ENCODE measurements around the gene RREB1.

Gene RREB1

DNA sequence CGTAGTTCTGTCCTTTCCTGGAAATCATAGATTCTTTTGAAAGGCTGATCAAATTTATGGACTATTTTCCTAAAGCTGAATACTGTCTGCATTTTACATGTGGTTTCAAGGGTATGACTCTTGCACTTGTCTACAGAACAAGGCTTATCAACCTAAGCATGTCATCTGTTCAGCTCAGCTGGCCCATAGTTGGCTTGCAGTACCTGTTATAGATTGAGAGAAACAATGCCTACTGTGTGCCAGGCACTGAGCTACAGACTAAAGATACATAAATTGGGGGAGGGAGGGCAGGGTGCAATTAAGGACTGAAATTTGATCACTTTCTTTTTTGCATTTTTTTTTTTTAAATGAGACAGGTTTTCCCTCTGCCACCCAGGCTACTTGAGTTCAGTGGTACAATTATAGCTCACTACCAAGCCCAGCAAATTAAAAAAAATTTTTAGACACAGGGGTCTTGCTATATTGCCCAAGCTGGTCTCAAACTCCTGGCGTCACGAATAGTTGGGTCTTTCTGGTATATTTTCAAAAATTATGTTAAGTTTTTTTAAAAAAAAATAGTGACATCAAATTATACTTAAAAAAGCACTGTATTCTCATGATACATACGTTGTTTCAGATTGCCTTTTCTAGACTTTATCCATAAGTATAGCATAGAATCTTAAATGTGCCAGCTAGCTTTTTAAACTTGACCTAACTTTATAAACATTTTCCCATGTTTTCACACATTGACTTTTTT, 52.2 kb downstream of the RREB1 start:
- in situ Hi-C loops (cut with MboI; ENCODE audit: low sequenced_read_pairs) = no loop called here

DNA sequence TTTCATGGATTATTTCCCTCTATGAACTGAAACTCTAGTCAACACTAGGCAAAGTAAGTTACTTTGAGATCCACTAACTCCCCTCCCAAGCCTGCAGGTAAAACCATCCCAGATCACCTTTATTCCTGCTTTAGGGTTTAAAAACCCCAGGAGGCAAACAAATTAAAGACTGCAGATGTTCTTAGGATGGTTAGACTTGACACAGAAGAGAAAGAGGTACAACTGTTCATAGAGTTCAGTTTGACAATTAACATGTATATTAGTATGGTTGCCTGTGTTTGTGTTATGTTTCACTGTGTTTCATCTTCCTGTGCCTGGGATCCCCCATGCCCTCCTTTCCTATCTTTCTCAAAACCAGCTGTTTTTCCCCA, 53.5 kb downstream of the RREB1 start:
- in situ Hi-C loops (cut with MboI; ENCODE audit: low sequenced_read_pairs) = no loop called here

GRCh38 chr6:7161845-7162244, 54.1 kb downstream of the RREB1 start:
- in situ Hi-C loops (cut with MboI; ENCODE audit: low sequenced_read_pairs) = no loop called here

GRCh38 chr6:7163661-7164071, 55.9 kb downstream of the RREB1 start:
- in situ Hi-C loops (cut with MboI; ENCODE audit: low sequenced_read_pairs) = no loop called here

GRCh38 chr6:7164536-7165001, 56.8 kb downstream of the RREB1 start:
- in situ Hi-C loops (cut with MboI; ENCODE audit: low sequenced_read_pairs) = no loop called here

DNA sequence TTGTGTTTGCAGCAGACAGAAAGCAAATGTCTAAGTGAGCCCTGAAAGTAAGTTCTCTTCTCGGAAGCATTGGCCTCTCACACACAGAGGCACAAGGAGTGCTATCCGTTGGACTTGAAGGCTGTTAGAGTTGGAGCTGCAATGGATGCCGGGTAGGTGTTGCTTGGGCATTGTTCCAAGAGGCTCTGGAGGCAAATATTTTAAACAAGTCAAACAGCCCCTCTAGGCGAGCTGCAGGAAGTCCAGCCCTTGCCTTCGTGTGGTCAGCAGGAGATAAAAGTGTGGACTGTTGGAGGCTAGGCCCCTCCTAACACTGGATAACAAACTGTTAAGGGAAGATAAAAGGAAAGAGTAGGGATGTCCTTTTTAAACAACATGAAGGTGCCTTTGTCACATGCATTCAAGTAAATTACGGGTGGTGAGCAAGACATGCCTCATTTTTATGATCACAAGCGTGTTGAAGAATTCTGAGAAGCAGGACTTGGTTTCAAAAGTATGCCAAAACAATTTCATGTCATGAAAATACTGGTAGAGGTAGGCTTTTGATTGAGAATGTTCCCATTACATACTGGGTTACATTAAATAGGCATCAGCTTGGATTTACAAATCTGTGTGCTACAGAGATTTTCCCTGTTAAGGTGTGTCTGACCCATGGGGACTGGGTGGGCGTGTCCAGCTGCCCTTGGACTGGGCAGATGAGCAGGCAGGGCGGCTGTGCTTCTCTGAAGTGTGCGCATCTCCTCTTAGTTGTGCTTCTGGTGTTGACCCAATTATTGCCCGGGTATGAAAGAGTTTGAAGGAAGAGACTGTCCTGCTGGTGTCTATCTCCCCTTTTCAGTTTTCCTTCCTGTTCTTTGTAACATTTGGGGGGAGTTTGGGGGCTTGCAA, 57.5 kb downstream of the RREB1 start:
- in situ Hi-C loops (cut with MboI; ENCODE audit: low sequenced_read_pairs) = no loop called here

GRCh38 chr6:7165890-7166267, 58.1 kb downstream of the RREB1 start:
- in situ Hi-C loops (cut with MboI; ENCODE audit: low sequenced_read_pairs) = no loop called here

DNA sequence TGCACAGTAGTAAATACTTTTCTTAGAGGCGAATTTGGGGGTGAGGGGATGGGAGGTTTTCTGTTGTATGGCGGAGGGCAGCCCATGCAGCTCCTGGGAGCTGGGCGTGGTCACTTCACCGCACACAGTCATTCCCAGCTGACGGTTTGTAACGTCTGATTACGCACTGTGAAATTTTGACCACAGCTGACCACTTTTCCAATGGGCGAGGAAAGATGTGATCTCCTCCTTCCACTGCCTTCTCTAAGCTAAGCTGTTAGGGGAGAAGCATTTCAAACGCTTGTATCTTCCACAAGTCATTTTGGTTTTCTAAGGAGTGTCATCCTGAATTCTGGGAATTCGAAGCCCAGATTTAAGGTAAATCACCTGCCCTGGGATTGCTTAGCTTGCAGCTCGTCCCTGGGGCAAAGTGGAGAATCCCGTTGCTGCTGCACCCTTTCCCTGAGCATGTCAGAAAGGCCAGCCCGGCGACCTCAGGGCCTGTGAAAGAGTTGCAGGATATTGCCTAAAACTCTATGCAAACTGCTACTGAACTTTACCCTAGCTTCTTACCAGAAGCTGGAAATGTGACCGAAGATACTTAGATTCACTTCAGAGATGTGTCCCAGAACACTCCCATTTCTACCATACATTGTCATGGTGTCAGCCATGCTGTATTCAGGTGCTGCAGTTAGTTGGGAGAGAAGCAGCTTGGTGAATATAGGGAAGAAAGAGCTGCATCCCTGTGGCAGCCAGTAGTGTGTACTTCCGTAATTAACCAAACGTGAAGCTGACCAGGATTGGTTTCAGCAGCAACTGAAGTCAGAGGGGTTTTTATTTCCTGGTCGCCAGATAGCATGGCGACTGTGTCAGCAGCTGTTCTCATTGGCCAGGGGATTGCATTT, 58.9 kb downstream of the RREB1 start:
- in situ Hi-C loops (cut with MboI; ENCODE audit: low sequenced_read_pairs) = no loop called here

- in situ Hi-C loops (cut with MboI; ENCODE audit: low sequenced_read_pairs) = no loop called here
Observed at GRCh38 chr6:7169296-7169721, 61.5 kb downstream of the RREB1 start.

DNA sequence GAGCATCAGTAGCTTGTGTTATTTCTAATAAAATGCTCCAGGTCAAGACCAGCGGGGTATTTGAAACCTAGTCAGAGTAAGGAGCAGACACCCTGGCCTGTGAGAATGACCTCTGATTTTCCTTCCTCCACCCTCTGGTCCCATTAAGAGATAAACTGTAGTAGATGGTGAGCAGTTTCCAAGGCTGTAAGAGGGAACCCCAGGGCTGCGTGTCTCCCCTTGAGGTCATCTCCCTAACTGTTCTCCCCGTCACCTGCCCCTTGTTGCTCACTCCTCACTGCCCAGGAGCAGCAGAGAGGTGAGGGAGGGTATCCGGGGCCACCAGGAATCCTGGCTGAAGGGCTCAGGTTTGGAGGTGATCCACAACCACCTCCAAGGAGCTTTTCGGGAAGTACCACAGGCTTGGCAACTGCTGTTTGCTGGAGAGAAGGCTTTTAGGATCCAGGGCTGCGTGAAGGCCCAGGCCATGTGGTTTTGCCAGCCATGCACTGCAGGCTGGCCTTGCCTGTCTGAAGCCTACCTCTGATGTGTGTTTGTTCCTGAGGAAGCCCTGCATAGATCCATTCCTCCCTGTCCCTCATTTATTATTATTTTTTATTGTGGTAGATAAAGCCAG, 62.5 kb downstream of the RREB1 start:
- in situ Hi-C loops (cut with MboI; ENCODE audit: low sequenced_read_pairs) = no loop called here

DNA sequence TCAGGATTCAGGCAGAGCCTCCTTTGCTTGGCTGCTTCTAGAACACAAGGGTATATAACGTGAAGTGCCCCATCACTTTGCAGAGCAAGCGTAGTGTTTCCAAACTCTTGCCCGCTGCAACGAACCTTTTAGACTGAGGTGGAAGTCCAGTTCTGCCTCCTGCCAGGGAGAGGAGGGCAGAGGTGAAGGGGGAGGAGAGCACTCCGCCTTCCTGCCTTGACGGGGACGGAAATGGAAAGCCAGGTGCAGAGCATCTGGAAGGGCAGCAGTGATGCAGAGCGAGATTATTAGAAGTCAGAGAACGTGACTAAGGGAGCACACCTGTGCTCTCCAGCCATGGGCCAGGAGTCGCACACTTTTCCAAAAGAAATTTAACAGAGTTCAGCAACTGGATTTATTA, 63.4 kb downstream of the RREB1 start:
- in situ Hi-C loops (cut with MboI; ENCODE audit: low sequenced_read_pairs) = no loop called here

- in situ Hi-C loops (cut with MboI; ENCODE audit: low sequenced_read_pairs) = no loop called here
Observed at GRCh38 chr6:7171733-7172132, 64.0 kb downstream of the RREB1 start.

DNA sequence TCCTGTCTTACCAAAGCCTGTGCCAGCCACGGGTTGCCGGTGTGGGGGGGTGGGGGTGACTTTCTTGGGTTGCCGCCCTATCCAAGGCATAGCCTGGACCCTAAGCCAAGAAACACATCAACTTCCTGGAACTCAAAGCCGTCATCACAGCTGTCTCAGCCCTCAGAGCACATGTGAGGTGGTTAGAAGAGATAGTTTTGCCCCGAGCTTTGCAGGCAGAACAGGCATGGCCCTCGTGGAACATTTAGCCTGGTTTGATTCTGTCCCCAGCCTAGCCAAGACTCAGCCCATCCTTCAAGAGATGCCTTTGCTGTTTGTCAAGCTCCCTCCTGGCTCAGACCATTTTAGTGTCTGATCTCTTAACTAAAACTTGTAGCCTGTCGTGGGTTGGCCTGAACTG, 64.9 kb downstream of the RREB1 start:
- in situ Hi-C loops (cut with MboI; ENCODE audit: low sequenced_read_pairs) = no loop called here

GRCh38 chr6:7173843-7174503, 66.2 kb downstream of the RREB1 start:
- in situ Hi-C loops (cut with MboI; ENCODE audit: low sequenced_read_pairs) = no loop called here

GRCh38 chr6:7175462-7175861, 67.7 kb downstream of the RREB1 start:
- in situ Hi-C loops (cut with MboI; ENCODE audit: low sequenced_read_pairs) = no loop called here

DNA sequence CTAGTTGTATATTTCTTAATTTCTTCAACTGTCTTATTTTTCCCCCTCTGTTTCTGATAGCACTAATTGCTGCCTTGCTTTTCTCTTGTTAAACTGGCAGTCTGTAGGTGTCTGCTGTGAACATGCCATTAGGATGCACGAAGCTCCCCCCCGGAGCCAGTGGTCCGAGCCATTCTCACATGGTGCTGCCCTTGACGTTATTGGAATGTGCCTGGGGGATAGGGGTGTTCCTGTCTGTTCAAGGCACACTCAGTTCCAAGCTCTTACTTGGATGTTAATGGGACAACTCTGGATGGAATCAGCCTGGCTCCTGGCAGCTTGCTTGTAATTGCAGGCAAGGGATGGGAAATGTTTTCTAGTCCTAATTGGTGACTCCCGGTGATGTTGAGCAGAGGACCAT, 68.4 kb downstream of the RREB1 start:
- in situ Hi-C loops (cut with MboI; ENCODE audit: low sequenced_read_pairs) = no loop called here

DNA sequence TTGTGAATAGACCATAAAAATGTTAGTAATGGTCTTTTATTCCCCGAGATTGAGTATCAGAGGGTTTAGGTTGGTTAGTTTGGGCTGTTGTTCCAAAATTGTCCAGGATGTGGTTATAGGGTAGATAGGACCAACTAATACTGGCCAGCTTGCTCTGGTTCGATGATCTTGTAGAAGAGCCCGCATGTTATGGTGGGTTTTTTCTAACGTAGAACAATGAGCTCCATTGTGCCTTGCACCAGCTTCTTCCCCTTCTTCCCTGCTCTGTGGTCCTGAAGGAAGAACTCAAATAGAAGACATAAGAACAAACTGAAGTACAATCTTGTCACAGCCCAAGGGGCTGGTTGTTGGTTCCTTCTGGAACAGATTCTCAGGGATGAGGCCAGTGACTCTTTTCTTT, 70.5 kb downstream of the RREB1 start:
- in situ Hi-C loops (cut with MboI; ENCODE audit: low sequenced_read_pairs) = no loop called here

- in situ Hi-C loops (cut with MboI; ENCODE audit: low sequenced_read_pairs) = no loop called here
Observed at GRCh38 chr6:7180751-7181150, 73.0 kb downstream of the RREB1 start.

DNA sequence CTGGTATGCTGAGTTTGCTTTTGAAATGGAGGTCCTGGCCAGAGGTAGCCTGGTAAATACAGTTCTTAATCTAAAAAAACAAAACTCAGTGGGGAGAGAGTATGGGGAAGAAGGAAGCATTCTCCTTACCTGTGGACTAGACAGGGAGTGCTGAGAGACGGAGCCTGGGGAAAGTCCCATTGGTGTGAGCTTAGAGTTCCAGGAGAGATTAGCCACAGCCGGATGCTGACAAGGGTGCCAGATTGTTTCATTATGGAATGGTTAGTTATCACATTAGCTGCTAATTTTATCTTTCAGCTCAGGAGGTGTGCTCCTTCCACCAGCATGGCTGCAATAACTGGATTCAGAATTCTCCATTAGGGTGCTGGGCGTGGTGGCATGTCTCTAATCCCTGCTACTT, 75.9 kb downstream of the RREB1 start:
- in situ Hi-C loops (cut with MboI; ENCODE audit: low sequenced_read_pairs) = no loop called here

DNA sequence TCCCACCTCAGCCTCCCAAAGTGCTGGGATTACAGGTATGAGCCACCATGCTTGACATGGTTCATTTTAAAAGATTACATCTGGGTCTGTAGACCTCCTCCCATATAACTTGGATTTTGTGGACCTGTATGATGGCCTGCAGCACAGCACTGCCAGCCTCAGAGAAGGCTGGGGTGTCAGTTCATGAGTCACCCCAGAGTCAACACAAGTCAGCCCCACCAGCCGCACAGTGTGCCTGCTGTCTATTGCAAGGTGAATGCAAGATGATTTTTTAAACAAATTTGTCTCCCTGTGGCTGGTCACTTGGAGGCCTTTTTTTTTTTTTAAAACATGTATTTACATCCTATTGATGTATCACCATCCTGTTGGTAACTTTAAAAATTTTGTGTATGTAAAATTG, 76.7 kb downstream of the RREB1 start:
- in situ Hi-C loops (cut with MboI; ENCODE audit: low sequenced_read_pairs) = no loop called here

All from HL-60/S4 treated with retinoic acid at 250 ng/mL for 4 days and 3 days (cell line).